ENCODE measurements around the gene LCN1.

Gene LCN1

GRCh38 chr9:135574943-135575342 is 53.7 kb downstream of the LCN1 start:
- DNase-seq, result no peak
